Measurements from ENCODE around the gene LTF.
"Not testable (repeated sequence)": the region's sequence is repeated elsewhere in the genome, so short reads cannot be mapped to it uniquely, and the experiment has no call there.

The LTF gene

GRCh38 chr3:46409739-46410489 lies 54.8 kb downstream of the LTF start:
- peak; percentile 54 for DNase-seq

DNA sequence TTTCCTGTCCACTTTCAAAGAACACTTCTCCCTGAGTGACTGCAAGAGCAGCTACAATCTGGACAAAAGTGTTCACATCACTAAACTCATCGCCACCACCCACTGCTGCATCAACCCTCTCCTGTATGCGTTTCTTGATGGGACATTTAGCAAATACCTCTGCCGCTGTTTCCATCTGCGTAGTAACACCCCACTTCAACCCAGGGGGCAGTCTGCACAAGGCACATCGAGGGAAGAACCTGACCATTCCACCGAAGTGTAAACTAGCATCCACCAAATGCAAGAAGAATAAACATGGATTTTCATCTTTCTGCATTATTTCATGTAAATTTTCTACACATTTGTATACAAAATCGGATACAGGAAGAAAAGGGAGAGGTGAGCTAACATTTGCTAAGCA lies 55.9 kb downstream of the LTF start:
- DNase-seq = no peak

DNA sequence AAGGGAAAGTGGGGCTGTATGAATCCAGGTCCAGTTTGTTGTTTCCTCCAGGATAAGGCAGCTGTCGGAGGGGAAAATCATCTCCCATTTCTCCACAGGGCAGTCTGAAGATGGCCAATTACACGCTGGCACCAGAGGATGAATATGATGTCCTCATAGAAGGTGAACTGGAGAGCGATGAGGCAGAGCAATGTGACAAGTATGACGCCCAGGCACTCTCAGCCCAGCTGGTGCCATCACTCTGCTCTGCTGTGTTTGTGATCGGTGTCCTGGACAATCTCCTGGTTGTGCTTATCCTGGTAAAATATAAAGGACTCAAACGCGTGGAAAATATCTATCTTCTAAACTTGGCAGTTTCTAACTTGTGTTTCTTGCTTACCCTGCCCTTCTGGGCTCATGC lies 56.7 kb downstream of the LTF start:
- DNase-seq = peak; percentile 51

DNA sequence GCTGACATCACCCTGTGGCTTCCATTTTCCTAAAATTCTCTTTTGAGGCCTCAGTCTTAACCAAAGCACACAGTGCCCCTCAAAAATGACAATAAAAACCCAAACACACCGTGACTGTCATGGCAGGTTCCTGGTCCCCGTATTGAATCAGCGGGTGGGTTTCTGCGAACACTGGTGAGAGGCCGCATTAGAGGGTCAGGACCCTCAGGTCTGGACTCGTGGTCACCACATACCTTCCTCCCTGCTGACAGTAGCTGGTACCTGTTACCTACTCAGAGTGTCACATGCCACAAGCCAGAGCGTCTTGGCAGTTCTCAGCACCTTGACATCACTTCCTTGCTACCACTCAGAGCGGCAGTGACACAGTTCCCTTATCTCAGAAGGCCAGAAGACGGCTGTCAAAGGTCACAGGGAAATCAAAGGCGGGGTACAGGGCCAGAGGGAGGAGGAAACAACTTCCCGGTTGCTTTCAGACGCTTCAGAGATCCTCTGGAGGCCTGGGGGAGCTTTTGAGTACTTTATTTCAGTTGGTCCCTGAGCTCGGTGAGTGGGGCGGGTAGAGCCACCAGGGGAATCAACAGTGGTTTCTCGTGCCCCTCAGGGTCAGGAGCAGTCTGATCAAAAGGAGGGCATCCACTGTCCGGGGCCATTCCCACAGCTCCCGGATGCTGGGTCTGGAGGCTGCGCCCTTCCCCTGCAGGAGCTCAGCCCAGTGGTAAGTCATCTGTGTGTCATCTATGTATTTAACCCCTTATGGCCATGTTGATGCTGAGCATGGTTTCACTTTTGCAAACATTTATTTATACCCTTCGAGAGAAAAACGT lies 57.7 kb downstream of the LTF start, which contains the start of the genes CCR5AS and CCRL2:
TSS of gene CCR5AS (minus strand) at position 279 of the 824 bp plus-strand sequence.
TSS of gene CCRL2 (plus strand) at position 472 of the 824 bp plus-strand sequence. CDS start 821 bp downstream, outside the sequence.
- peak; percentile 62 for DNase-seq

DNA sequence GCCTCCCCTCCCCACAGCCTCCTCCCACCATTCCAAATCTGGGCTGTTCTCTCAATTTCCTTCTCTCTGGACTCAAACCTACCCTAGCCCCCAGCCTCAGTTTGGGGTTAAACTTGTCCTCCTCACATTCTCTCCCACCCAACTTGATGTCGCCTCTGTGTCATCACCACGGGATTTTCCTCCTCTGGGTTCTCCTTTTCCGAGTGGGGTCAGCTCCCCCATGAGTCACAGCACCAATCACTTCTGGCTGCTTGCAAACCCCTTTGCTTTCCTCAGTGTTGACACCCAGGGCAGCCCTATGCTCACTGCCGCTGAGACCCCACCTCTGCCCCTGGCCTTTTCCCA lies 58.3 kb downstream of the LTF start:
- DNase-seq = no peak

GRCh38 chr3:46405301-46406019 lies 59.2 kb downstream of the LTF start:
- DNase-seq = no peak

DNA sequence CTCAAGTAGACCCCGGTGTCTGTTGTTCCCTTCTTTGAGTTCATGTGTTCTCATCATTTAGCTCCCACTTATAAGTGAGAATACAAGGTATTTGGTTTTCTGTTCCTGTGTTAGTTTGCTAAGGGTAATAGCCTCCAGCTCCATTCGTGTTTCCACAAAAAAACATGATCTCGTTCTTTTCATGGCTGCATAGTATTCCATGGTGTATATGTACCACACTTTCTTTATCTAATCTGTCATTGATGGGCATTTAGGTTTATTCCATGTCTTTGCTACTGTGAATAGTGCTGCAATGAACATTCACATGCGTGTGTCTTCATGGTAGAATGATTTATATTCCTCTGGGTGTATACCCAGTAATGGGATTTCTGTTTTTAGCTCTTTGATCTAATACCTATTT lies 61.8 kb downstream of the LTF start:
- not testable (repeated sequence) for DNase-seq

GRCh38 chr3:46401579-46401978 lies 63.1 kb downstream of the LTF start:
- no peak for DNase-seq

DNA sequence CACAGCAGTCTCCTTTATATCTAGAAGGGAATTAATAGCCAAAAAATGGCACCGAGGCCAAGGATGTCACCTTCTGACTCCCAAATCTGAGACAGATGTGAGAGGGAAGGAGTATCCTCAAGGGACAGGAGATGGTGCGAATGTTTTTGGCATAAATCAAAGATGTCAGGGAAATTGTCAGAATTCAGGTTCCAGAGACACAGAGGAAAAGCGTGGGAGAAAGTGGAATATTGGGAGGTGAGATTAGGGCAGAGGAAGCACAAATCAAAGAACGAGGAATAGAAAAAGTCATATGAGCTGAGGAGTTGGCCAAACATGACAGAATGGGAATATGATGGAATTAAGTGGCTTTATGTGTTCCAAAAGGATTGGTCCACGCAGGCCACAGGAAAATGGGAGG lies 63.9 kb downstream of the LTF start:
- no peak for DNase-seq

GRCh38 chr3:46400000-46400734 lies 64.5 kb downstream of the LTF start:
- DNase-seq = no peak

DNA sequence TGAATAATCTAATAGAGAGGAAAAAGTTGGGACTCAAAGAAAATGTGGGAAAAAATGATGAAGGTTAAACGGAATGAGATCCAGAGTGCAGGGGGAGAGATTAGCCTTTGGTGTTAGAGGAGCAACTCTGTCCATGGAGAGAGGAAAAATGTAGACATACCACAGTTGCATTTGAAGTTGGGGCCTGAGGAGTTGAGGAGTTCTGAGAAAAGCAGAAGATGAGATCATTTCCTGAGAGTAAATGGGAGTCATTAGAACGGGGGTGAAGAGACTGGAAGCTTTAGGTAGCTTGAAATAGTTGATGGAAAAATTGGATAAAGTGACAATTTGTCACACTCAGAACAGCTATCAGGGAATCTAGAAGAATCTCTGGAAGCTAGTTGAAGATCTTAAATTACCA lies 65.1 kb downstream of the LTF start:
- DNase-seq = no peak

- no peak for DNase-seq
Measured at GRCh38 chr3:46399098-46399497, 65.6 kb downstream of the LTF start.

DNA sequence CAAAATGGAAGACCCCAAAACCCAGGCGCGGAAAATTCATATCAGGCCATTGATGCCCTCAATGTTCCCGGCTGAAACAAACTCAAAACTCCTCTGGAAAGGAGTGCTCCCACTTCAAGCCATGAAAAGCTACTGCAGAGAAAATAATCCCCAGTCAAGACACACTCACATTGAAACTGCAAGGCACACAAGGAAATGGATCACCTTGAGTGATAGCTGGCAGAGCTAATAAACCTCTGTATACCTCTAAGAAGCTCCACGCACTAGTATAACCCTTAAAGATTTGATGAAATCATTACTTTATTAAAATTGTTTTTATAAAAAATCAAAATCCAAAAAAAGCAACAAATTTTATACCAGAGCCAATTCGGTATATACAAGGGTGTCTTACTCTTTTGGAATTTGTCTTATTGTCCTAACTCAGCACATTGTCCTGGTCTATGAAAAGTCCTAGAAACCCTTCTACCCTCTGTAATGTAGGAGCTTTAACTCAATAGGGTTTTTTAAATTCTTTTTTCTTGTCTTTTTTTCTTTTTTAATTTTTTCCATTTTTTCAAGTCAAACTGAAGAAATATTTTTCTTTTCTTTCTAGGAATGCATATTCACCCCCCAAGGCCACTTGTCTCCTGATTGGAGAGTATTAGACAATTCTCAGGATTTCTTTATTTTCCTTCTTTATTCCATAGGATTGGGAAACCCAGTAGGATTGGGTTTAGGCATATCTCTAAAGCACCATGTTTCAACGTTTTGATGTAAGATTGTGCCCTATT lies 66.3 kb downstream of the LTF start:
- no peak for DNase-seq

DNA sequence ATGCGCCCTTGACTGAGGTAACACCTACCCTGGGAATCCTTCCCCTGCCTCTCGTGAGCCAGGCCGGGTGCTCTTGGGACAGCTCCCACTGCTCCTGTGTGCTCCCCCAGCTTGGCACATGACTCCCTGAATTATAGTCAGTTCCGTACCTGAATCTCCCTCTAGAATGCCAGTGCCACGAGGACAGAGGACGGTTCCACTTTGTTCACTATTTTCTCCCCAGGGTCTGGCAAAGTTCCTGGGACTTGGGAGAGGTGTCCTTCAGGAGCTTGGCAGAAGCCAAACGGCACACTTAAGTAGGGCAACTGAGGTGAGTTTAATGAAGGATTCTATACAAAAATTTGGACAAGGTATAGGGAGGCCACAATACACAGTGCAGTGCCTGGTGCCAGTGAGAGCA lies 67.6 kb downstream of the LTF start:
- no peak for DNase-seq

- no peak for DNase-seq
Measured at GRCh38 chr3:46395766-46396530, 68.8 kb downstream of the LTF start.

DNA sequence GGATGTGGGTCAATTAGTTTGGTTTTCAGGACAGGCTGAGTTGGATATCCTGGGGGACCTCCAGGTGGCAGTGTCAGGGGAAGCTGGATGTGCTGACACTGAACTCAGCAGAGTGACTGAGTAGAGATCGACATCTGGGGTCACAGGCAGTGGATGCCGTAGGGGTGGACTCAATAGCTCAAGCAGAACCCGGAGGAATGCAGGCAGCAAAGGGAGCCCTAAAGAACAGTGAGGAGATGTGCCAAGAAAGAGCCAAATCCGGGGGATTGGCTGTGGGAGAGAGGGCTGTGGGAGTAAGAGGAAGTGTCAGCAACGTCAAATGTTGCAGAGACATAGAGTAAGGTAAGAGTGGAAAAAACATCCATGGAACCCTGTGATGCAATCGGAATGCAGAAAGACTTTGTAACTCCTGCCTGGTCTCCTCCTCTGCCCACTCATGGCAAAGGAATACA lies 69.5 kb downstream of the LTF start:
- no peak for DNase-seq

GRCh38 chr3:46393554-46394434 lies 70.9 kb downstream of the LTF start:
- DNase-seq = no peak

- no peak for DNase-seq
Measured at GRCh38 chr3:46393011-46393410, 71.7 kb downstream of the LTF start.

GRCh38 chr3:46391526-46391925 lies 73.2 kb downstream of the LTF start:
- DNase-seq = not testable (repeated sequence)

- no peak for DNase-seq
Measured at GRCh38 chr3:46389306-46389705, 75.4 kb downstream of the LTF start.
